HG03520 (cell line): ENCODE results near the gene VASH1.

Experiments used
- ATAC-seq: cut with Tn5 transposase; IDR thresholded peaks from one replicate; pipeline ENCODE4 v1.9.1; 2021; ENCODE audit warnings: mild to moderate bottlenecking, moderate library complexity; ENCODE audit not compliant: unreplicated experiment

VASH1 gene

GRCh38 chr14:76742185-76742584, 19.1 kb upstream of the VASH1 start:
- no peak for ATAC-seq

DNA sequence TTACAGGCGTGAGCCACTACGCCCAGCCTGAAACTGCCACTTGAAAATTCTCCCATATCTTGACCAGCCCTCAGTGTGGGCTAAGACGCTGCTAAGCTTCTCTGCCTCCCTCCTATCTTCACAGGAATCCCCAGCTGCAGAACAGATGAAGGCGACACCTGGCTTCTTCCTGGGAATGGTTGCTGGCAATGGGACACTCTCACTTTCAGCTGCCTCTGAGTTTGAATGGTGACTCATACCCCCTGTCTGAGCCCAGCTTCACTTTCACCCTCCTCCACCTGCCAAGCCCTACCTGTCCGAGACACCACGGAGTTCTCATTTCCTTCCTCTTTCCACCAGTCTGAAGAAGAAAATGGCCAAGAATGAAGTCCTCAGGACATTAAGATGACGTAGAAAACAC, 18.3 kb upstream of the VASH1 start:
- ATAC-seq, result no peak

DNA sequence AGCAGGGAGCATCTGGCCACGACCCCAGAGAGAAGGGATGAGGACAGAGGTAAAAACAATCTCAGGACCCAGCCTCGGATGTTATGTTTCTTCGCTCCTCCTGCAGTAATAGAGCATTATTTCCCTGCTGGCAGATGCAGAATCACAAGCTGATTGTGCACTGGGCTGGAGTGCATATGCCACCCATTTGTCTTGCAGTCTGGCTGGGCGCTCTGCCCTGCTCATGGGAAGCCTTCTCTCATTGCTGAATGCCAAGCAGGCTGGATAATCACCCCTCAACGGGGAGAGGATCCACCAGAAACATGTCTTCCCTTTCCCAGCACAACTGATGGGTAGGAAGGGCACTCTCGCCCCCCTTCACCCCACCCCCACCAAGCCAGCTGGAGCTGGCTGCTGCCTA, 8.5 kb upstream of the VASH1 start:
- no peak for ATAC-seq

DNA sequence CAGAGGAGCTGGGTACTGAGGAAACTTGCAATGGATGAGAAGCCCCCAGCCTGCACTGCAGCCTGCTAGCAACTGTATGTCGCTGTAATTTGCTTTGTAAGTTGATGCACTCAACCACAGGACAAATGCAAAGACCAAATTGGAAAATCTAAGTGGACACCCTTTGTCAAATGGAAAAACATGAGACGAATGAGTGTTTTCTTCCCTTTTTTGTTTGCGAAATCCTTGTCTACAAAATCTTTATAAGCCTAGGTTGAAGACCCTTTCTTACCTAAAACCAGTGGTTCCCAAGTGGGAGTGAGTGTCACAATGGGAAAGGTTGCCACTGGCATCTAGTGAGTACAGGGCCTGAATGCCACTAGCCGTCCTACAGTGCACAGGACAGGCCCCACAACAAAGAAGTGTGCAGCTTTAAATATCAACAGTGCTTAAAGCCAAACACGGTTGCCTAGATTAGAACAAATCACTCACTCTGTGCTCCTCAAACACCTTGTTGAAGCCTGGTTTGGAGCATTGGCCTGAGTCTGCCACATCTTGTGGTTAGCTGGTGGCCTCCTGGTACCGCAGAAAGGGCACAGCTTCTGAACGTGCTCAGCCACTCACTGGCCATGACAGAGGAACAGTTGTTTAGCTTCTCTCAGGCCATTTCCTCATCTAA, 7.6 kb upstream of the VASH1 start:
- ATAC-seq, result no peak

- ATAC-seq, result no peak
These were observed 6.7 kb upstream of the VASH1 start for GRCh38 chr14:76754586-76754985.

- no peak for ATAC-seq
These were observed 5.5 kb upstream of the VASH1 start for GRCh38 chr14:76755610-76756370.

DNA sequence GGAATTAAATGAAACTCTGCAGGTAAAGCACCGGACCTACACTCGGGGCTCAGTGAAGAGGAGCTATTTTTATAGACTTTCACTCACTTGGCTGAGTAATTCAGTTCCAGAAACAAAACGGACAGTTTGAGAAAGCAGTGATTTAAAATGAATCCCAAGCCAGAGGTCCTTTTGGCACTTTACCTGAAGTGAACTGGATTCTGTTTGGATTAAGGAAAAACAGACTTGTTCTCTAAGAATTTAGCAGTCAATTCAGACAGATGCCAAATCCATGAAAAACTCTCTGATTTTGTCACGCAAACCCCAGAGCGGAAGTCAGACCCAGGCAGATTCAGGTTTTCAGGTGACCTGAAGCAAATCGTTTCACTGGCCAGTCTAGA, 4.9 kb upstream of the VASH1 start:
- ATAC-seq, result no peak

DNA sequence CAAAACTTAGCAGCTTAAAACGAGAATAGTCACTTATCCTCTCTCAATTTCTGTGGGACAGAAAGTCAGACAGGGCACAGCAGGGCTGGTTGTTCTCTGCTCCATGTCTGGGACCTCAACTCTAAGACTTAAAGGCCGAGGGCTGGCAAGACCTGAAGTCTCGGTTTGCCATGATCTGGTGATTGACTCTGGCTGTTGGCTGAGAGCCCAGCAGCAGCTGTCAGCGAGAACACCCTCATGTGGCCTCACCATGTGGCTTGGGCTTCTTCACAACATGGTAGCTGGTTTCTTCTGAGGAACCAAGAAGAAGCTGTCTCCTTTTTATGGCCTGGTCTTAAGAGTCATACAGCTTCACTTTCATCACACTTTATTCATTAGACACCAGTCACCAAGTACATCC, 1.7 kb upstream of the VASH1 start:
- no peak for ATAC-seq

DNA sequence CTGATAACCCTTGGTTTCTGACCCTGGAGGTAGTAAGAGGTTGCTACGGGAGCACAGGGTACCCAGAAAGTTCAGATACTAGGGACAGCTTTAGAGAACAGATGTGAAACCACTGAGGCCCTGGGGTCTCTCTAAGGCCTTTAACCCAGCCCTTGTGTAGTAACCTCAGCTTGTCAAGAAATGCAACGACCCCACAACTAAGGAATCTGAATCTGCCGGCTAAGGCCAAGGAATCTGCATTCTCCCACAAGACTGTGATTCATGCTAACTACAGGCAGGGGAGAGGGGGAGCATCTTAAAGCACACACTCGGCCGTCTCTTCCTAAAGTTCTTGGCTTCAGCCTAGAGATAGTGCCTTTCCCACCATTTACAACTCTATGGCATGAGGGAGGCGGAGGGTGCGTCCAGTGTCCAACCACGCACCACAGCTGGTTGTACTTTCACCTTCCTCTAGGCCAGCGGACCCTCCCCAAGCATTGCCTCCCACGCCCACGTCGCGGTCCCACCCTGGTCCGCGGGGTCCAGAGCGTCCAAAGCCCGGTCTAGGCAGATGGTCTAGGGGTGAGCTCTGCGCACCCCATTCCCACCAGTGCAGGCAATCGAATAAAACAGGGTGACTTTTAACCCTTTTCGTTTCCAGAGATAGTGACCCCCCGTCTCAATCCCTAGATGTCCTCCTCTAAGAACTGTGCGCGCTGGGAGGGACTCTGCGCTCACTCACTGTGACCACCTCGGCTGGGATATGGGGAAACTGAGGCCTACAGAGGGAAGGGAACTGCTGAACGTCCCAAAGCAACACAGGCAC, 735 bp upstream of the VASH1 start:
- no peak for ATAC-seq

- ATAC-seq, result peak; percentile 39
These were observed 717 bp downstream of the VASH1 start for GRCh38 chr14:76761960-76762410.

DNA sequence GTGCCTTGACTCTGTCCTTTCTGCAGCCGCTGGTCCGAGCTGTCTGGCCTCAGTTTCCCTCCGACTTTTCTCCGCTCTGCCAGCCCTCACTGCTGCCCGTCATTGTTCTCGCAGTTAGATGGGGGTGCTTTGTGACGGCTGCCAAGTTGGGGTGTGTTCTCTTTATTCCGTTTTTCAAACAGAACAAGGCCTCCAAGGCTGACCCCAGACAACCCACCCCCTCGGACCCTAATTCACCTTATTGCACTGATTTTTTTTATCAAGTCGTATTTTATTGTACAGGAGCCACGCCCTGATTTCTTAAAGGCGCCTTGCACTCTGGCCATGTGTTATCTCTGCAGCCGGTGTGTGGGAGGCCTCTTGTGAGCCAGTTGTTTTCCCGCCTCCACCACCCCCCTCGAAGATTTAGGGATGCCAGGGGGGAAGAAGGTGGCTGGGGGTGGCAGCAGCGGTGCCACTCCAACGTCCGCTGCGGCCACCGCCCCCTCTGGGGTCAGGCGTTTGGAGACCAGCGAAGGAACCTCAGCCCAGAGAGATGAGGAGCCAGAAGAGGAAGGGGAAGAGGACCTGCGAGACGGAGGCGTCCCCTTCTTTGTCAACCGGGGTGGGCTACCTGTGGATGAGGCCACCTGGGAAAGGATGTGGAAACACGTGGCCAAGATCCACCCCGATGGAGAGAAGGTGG, 1.3 kb downstream of the VASH1 start:
- no peak for ATAC-seq

- ATAC-seq, result no peak
These were observed 2.1 kb downstream of the VASH1 start for GRCh38 chr14:76763096-76764041.

DNA sequence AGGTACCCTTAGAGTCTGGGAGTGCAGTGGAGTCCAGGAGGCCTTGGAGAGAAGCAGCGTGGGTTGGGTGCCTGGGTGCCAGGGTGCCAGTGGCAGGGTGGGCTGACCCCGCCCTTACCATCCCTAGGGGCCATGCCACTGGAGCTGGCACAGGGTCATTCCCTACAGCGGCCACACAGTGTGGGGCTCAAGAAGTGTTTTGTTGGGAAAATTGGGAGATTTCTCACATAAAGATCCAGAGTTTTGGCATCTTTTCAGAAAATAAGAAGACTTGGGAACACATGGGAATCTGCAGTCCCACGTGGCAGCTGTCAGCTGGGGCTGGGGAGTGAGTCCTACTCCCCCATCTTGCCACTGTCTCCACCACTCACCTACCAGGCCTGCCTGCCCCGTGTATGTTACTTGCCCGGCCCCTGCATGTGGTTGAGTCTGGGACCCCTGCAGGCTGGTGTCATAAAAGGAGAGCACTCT, 4.2 kb downstream of the VASH1 start:
- ATAC-seq, result no peak

DNA sequence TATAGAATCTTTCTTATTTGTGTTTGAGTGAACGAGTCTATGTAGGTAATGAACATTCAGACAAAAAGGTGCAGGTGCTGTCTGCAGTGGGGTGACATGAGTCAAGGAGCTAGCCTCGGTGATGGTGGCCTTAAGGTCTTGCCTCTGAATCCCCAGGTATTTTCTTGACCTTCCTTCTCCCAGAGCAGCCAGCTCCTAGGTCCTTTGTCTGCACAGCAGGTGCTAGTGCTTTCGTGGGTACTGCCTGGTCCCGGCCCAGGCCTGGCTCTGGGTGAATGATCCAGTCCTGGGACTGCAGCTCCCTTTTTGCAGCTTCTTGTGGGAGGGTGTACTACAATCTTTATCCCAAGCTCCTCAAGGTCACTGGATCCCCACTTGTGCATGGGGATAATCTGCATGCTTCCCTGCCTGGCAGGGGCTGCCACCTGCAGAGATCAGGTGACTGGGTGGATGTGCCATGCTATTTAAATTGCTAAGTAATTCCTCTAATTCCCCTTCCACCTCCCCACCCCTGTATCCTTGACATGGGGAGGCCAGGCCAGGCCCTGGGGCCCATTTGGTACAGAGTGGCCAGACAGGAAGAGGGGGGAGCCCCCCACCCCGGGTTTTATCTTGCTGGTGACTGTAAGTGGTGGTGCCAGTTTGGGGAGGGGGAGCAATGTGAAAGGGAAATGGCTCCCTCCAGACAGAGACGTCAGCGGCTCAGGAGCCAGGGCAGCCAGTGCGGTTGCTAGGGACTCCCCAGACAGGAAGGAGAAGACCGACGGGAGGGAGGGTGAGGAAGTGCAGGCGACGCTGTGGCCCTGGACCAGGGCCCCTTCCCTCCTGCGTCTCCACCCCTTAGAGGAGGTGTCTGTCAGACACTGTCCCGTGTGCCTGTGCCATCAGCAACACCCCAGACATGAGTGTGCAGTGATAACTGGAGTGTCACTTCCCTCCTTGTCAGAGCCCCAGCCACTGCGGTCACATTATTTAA, 6.7 kb downstream of the VASH1 start:
- peak; percentile 82 for ATAC-seq

GRCh38 chr14:76768671-76769500, 7.6 kb downstream of the VASH1 start:
- ATAC-seq, result no peak

GRCh38 chr14:76769636-76770292, 8.5 kb downstream of the VASH1 start:
- ATAC-seq, result no peak
